ENCODE results near the gene NFKBIA. TPM values are rescaled to one million over a fixed set of nuclear protein-coding genes. Genes with fewer than 3 reads are reported as not detected.

The NFKBIA gene
- total and polyA plus RNA-seq, 4 donors = 182 to 1,327 (median 443) TPM

DNA sequence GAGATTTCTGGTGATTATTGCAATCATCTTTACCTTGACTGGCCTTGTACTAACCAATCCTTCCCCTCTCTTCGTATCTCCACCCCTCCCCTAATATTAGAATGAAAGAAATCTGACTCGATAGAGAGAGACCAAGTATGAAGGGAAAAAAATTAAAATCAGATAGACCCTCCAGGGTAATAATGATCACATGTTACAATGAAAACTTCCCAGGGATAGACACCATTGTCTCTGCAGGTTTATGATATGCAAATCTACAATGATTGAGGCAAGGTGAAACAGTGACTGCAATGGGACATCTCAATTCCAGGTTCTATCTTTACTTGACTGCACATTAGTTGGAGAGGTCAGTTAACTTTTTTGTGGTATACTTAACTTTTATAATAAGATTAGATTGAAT, 1.5 kb upstream of the NFKBIA start:
- Histone ChIP-seq H3K4me1 (ENCODE audit: control insufficient read depth in 5 of 5, insufficient read depth in 5 of 5, low read length in 5 of 5) (peaks cover 3 to 43% (median 28%) of the 10 kb centered on the region in 5 donors), H3K36me3 (ENCODE audit: control insufficient read depth in 4 of 4, insufficient read depth in 4 of 4, low read length in 4 of 4) (peaks cover 11 to 25% (median 22%) of the 10 kb centered on the region in 4 donors), H3K27ac (ENCODE audit: low read depth in 1 of 2, low read length in 1 of 2) (peak overlapping the region; percentile 97 to 100), H3K4me3 (no peak overlapping the region), H3K9ac (ENCODE audit: insufficient read depth in 1 of 2, low read length in 2 of 2) (no peak overlapping the region), H3K27me3 (ENCODE audit: control insufficient read depth in 3 of 3, insufficient read depth in 3 of 3, low read length in 2 of 3) (no peaks in the 10 kb centered on the region), H3K9me3 (ENCODE audit: control insufficient read depth in 4 of 4, insufficient read depth in 3 of 4, low read length in 3 of 4) (no peaks in the 10 kb centered on the region)
- WGBS, 2 donors = 49 to 62% methylated on average over 2 of the region's 2 CpGs
- no peak for ATAC-seq (ENCODE audit: insufficient read depth, low FRiP score)
- TF ChIP-seq CTCF (IDR thresholded peaks at IDR 0.05; ENCODE audit: control extremely low read depth, extremely low read depth) = no peak
- DNase-seq = no peak

DNA sequence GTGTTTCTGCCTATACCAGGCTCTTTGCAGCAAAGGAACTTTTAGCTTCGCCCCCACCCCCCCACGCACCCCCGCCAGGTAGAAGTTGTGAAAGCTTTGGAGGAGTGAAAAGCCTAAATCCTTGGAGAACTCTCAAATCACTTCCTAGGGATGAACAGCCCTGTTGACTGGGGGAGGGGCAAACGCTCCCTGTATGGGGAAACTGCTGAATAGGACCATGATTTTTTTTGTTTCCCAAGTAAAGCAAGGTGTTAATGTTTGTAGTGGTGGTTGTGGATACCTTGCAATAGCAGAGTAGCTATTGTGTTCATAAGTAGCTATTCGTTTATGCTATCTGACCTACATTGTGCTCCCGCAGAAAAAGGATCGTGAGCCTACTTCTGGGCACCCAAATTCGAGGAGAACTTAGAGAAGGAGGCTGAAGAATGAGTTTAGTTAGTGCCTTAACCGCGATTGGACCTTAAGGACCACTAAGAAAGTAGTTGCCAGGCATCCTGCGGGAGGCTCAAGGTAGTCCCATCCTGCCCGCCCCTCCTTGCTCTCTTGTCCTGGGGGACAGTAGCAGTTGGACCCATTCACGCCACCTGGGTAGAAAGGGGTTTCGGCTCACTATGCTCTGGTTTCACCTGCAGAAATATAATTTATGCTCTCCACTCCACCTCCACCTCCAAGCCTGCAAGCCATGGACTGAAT, 901 bp upstream of the NFKBIA start:
- Histone ChIP-seq H3K27ac (ENCODE audit: low read depth in 1 of 2, low read length in 1 of 2) (peak overlapping the region; percentile 97 to 100), H3K4me3 (peak overlapping the region; percentile 94), H3K4me1 (ENCODE audit: control insufficient read depth in 5 of 5, insufficient read depth in 5 of 5, low read length in 5 of 5) (peaks cover 3 to 48% (median 32%) of the 10 kb centered on the region in 5 donors), H3K27me3 (ENCODE audit: control insufficient read depth in 3 of 3, insufficient read depth in 3 of 3, low read length in 2 of 3) (no peaks in the 10 kb centered on the region), H3K9ac (ENCODE audit: insufficient read depth in 1 of 2, low read length in 2 of 2) (peak overlapping the region in 1 of 2 donors; percentile 65), H3K36me3 (ENCODE audit: control insufficient read depth in 4 of 4, insufficient read depth in 4 of 4, low read length in 4 of 4) (peaks cover 18 to 31% (median 27%) of the 10 kb centered on the region in 4 donors), H3K9me3 (ENCODE audit: control insufficient read depth in 4 of 4, insufficient read depth in 3 of 4, low read length in 3 of 4) (no peaks in the 10 kb centered on the region)
- DNase-seq (no peak), ATAC-seq (ENCODE audit: insufficient read depth, low FRiP score) (no peak)
- TF ChIP-seq CTCF (IDR thresholded peaks at IDR 0.05; ENCODE audit: control extremely low read depth, extremely low read depth) = no peak
- 29 to 37% methylated on average over 14 of the region's 14 CpGs for WGBS, 2 donors

DNA sequence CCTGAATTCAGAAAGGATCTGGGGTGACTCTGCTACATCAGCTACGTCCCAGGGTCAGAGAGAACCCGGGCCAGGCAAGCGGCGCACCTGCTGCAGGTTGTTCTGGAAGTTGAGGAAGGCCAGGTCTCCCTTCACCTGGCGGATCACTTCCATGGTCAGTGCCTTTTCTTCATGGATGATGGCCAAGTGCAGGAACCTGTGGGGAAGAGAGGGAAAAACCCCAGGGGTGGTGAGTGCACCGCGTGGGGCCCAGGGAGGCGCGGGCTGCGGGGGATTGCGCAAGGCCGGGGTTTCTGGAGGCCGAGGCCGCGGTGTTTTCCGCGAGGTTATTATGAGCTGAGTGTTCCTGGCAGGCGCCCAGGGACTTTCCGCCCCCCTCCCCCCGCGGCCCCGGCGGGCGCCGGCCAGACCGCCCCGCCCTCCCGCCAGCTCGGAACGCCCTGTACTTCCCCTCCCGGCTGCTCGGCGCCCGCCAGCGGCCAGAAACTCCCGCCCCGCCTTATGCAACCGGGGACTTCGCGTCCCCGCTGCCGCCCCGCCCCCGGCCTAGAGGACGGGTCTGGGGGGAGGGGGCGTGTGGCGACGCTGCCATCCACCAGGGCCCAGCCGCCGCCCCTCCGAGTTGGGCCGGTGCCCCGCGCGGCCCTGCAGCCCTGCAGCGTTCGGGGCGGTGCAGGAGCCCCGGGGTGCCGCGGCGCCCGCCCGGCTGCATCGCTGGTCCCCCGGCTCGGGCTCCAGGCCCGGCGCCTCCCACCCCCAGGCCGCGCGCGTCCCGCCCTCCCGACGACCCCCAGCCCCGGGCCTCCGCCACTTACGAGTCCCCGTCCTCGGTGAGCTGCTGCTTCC, 723 bp downstream of the NFKBIA start:
- WGBS, 2 donors = 1% methylated on average over 60 to 81 of the region's 81 CpGs
- H3K9me3 ChIP-seq (ENCODE audit: control insufficient read depth in 4 of 4, insufficient read depth in 3 of 4, low read length in 3 of 4) = no peaks in the 10 kb centered on the region
- H3K36me3 ChIP-seq (ENCODE audit: control insufficient read depth in 4 of 4, insufficient read depth in 4 of 4, low read length in 4 of 4) = peaks cover 21 to 33% (median 28%) of the 10 kb centered on the region in 4 donors
- H3K4me3 ChIP-seq = peak overlapping the region; percentile 94
- H3K27ac ChIP-seq (ENCODE audit: low read depth in 1 of 2, low read length in 1 of 2) = peak overlapping the region; percentile 97 to 100
- H3K9ac ChIP-seq (ENCODE audit: insufficient read depth in 1 of 2, low read length in 2 of 2) = peak overlapping the region; percentile 58 to 76
- no peak for TF ChIP-seq CTCF (IDR thresholded peaks at IDR 0.05; ENCODE audit: control extremely low read depth, extremely low read depth)
- DNase-seq (peak; percentile 96 to 98 (median 98)), ATAC-seq (ENCODE audit: insufficient read depth, low FRiP score) (peak; percentile 82)
- H3K4me1 ChIP-seq (ENCODE audit: control insufficient read depth in 5 of 5, insufficient read depth in 5 of 5, low read length in 5 of 5) = peaks cover 6 to 48% (median 32%) of the 10 kb centered on the region in 5 donors
- H3K27me3 ChIP-seq (ENCODE audit: control insufficient read depth in 3 of 3, insufficient read depth in 3 of 3, low read length in 2 of 3) = no peaks in the 10 kb centered on the region

Measured in lung (tissue), 12 donors.